CD4-positive, alpha-beta T cell treated with Interleukin-4 for 1 hour (primary cell): ENCODE measurements around the gene MAP2K5.

Experiments used
- DNase-seq, 2 donors: peaks; one replicate each; pipeline ENCODE4 v3.0.0-alpha.2; 2020 to 2022

Gene MAP2K5

DNA sequence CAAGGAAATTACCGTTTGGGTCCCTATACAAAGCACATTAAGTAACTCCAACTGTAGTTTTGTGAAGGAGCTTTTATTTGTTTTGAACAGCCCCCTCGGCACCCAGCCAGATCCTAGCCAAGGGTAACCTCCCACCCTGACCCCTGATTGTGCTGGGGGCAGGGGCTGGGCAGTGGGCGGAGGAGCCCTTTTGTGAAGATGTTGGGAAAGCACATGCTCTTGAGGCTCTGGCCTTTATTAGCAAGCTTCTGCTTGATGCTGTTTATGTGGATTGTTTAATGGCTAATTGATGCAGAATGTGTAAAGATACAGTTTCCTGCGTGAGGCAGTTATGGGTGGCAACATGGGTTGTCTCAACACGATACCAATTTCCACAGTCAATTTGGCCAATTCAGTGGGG is 136.5 kb downstream of the MAP2K5 start:
- DNase-seq: no peak

DNA sequence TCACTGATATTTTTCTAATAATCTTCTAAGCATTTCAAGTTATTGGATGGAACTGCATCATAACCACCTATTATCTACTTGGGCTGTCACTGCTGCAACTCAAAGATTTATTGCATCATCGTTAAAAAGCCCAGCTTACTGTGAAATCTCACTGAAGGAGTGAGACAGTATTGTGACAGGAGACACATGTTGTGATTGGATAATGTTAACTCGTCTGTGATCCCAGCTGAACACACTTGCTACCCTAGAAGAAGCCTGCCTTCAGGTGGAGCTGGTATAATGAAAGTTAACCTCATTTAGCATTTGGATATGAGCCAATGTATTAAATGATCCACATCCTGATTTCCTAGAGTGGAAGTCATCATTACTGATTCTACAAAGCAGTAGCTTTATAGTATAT is 138.1 kb downstream of the MAP2K5 start:
- DNase-seq: no peak

DNA sequence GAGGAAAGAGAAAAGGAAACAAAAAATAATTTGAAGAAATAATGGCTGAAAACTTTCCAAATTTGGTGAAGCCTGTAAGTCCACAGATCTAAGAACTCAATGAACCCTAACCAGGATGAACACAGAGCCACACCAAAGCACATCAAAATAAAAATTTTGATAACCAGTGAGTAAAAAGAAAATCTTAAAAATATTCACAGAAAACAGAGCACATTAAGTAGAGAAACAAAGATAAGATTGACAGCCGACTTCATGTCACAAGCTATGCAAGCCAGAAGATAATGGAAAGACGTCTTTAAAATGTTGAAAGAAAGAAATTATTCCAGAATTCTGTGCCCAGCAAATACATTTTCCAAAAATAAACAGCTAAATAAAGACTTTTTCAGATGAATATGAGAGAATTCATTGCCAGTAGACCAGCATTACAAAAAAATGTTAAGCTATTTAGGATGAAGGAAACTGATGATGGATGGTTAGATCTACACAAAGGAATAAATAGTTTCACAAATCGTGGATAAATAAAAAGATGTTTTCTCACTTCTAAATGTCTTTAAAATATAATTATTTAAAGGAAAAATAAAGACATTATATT is 142.6 kb downstream of the MAP2K5 start:
- peak in 1 of 2 donors; percentile 7 for DNase-seq

DNA sequence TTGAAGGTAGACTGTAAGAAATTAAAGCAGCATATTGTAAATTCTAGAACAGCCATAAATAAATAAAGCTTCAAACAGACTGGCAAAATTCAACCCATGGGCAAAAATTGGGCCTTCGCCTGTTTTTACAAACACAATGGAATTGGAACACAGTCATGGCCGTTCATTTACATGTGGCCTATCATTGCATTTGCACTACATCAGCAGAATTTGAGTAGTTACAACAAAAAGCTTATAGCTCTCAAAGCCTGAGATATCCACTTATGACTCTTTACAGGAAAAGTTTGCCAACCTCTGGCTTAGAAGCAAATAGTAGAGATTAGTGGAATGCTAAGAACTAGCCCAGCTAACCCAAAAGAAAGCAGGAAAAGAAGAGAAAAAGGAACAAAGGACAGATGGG is 143.2 kb downstream of the MAP2K5 start:
- DNase-seq: no peak

DNA sequence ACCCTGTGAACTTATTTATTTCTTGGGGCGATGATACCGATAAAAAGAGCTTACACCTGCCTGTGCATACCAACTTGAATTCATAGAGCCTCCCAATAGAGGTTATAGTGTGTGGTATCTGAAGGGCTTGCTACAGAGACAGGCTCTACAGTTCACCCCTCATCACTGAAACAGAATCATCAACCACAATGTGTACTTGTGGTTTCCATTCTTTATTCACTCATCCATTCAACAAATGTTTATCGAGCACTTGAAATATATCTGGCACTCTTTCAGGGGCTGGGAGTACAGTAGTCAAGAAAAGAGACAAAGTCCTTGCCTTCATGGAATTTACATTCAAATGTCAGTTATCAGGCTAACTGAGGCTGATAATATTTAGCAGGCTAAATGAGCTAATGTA is 148.4 kb downstream of the MAP2K5 start:
- no peak for DNase-seq

GRCh38 chr15:67691450-67691849 is 148.9 kb downstream of the MAP2K5 start:
- DNase-seq: no peak

DNA sequence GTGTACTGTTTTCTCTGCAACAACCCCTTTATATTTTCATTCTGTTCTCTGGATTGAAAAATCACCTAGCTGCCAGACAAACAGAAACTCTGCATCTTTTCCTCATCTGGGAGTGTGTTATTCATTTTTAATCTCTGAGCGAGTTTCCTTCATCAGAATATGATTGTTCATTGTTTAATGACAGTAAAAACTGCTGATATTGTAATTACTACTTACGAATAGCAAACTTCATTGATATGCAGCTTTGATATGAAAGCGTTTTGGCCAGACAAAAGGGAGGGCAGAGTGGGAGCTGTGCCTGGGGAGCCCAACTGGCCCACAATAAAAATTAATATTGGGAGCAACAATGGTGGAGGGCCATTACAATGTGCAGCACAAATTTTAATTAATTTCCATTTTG is 150.1 kb downstream of the MAP2K5 start:
- no peak for DNase-seq

GRCh38 chr15:67696087-67696486 is 153.6 kb downstream of the MAP2K5 start:
- no peak for DNase-seq

- no peak for DNase-seq
Observed at GRCh38 chr15:67700023-67700422, 157.5 kb downstream of the MAP2K5 start.

- no peak for DNase-seq
Observed at GRCh38 chr15:67701669-67702068, 159.2 kb downstream of the MAP2K5 start.

DNA sequence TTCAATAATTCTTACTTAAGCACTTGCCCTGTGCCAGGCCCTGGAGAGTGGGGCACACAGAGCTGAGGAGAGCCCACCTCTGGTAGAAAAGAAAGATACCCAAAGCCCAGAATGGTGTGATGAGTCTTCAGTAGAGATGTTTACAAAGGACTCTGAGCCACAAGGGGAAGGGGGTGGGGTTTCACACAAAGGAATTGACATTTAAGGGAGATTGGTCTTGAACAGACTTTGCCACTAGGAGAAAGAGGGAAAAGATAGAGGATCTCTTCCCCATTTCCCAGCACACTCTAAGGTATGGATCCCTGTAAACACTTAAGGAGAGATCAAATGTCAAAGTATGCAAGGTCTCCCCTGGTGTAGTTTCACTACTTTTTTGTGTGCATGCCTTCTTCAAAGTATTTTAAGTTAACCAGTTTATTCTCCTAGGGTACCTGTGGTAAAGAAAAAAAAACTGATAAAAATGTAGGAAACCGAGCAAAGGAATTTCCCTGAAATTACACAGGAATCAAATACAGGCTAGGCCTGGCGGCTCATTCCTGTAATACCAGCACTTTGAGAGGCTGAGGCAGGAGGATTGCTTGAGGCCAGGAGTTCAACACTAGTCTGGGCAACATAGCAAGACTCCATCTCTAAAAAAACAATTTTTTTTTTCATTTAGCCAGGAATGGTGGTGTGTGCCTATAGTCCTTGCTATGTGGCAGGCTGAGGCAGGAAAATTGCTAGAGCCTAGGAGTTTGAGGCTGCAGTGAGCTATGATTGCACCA is 165.2 kb downstream of the MAP2K5 start:
- no peak for DNase-seq

- DNase-seq: no peak
Observed at GRCh38 chr15:67708500-67708899, 166.0 kb downstream of the MAP2K5 start.

DNA sequence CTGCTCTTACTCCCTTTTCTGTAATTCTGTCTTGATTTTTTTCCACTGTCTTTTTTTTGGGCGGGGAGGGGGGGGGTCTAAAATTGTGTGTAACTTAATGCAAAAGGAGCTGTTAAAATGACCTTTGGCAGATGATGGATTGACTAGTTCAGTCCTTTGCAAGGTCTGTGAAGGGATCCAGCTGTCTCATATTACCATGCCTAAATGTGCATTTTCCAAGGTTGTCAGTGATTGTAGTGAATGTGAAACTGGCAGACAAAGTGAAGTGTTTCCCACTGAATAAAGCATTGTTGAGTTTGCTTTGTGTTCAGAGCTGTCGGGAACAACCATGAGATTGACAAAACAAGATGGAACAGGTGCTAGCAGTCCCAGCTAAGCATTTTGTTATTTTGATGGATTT is 172.7 kb downstream of the MAP2K5 start:
- DNase-seq: no peak

GRCh38 chr15:67716171-67716570 is 173.7 kb downstream of the MAP2K5 start:
- no peak for DNase-seq

DNA sequence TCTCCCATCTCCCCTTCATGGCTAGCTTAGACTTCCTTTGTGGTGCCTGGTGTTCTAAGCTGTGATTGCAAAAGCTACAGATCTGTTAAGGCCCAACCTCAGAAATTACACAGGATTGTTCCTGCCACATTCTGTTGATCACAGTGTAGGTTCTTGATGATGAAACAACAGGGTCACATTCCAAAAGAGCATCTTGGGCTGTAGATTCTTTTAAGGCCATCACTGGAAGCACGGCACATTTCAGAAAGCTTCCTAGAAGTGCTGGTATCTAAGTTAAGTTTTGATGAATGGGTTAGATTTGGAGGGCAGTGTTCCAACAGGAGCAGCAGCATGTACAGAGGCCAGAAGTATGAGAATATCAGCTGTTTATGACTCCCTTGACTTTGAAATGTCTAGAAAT is 175.3 kb downstream of the MAP2K5 start:
- DNase-seq: no peak

- DNase-seq: no peak
Observed at GRCh38 chr15:67719330-67719959, 176.9 kb downstream of the MAP2K5 start.

GRCh38 chr15:67720556-67721175 is 178.2 kb downstream of the MAP2K5 start:
- DNase-seq: no peak

DNA sequence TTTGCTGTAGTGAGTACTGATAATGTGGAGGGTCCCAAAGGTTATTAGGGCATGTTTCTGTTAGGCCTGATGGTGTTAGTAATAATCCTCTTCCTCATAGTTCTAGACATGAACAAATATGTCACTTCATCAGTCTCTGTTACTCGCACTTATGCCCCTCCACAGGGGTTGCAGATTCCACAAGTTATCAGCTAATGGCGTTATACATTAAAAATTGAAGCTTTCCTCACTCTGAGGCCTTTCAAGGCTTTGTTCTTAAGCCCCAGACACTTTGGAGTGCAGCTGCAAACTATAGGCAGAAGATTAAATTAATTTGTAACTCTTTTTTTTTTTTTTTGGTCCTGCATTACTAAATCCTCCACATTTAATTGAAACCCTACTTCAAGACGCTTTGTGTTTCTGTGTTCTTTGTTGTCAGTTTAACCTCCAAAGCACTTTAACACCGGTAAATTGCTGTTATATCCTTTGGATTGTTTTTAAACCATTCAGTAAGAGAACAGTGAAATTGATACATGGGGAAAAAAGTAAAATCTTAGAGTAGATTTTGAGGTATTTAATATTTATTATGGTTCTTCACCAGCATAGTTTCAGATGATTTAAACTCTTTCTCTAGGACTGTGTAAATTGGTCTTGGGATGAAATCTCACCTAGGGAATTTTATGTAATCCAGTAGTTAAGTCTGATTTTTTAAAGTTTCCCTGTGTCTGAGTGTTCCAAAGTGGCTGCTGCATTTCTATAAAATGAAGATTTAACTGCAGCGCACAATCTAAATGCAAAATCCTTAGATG is 179.7 kb downstream of the MAP2K5 start:
- DNase-seq: no peak

- DNase-seq: no peak
Observed at GRCh38 chr15:67723294-67724024, 181.0 kb downstream of the MAP2K5 start.

- no peak for DNase-seq
Observed at GRCh38 chr15:67724691-67725375, 182.3 kb downstream of the MAP2K5 start.

GRCh38 chr15:67730135-67730534 is 187.6 kb downstream of the MAP2K5 start:
- no peak for DNase-seq
